SK-N-SH (cell line): ENCODE results near the gene TMEM176B. TPM values are rescaled to one million over a fixed set of nuclear protein-coding genes. Genes with fewer than 3 reads are reported as not detected.

Experiments
- CTCF ChIA-PET: fragments of 300-600, 350-600 bp; formaldehyde crosslinking; extraction: SDS; loops from one replicate; lab custom pipeline; 2021; lab: Yijun Ruan, JAX
- POLR2A ChIA-PET: fragments of 350-600 bp; sonication (Branson Sonifier 250); formaldehyde crosslinking; extraction: SDS; loops from one replicate; lab custom pipeline; 2020; ENCODE audit warnings: antibody characterized with exemption, inconsistent platforms; lab: Yijun Ruan, JAX
- DNase-seq: peaks from one replicate; pipeline ENCODE4 v3.0.0; 2012
- H2AFZ ChIP-seq: fragments of 200-600 bp; sonication (generic); 2 replicates; pipeline ENCODE4 v1.8.1; 2016; ENCODE audit warnings: antibody characterized with exemption, mild to moderate bottlenecking, low read depth
- H3F3A ChIP-seq: fragments of 200-600 bp; sonication (generic); replicated peaks from 2 replicates; pipeline ENCODE3; 2016; ENCODE audit warnings: antibody characterized with exemption, mild to moderate bottlenecking; ENCODE audit not compliant: insufficient read depth
- H3K27ac ChIP-seq, 2 experiments: fragments of 200-500 bp in 1 of 2; fragments of 200-600 bp in 1 of 2; sonication (Bioruptor generic) in 1 of 2; sonication (generic), shearing (Covaris generic) in 1 of 2; 2 replicates each; pipeline versions ENCODE4 v1.5.1 to v1.6.1; 2014 to 2016; ENCODE audit warnings: low read depth in 2 of 2, inconsistent platforms in 1 of 2, low read length in 1 of 2, mild to moderate bottlenecking in 1 of 2, mixed read lengths in 1 of 2
- H3K27me3 ChIP-seq: fragments of 200-600 bp; sonication (generic), shearing (Covaris generic); 2 replicates; pipeline ENCODE4 v1.6.1; 2016; ENCODE audit warnings: mixed run types; ENCODE audit not compliant: insufficient read depth
- H3K36me3 ChIP-seq, 2 experiments: fragments of 200-500 bp in 1 of 2; fragments of 200-600 bp in 1 of 2; sonication (Bioruptor generic) in 1 of 2; sonication (generic) in 1 of 2; replicated peaks in 1 of 2; 2 replicates each; pipeline versions ENCODE3 to v1.5.1; 2014 to 2016; ENCODE audit warnings: low read length in 1 of 2, mild to moderate bottlenecking in 1 of 2; ENCODE audit not compliant: insufficient read depth in 2 of 2, control insufficient read depth in 1 of 2
- H3K4me1 ChIP-seq, 2 experiments: fragments of 200-500 bp in 1 of 2; fragments of 200-600 bp in 1 of 2; sonication (Bioruptor generic) in 1 of 2; sonication (generic), shearing (Covaris generic) in 1 of 2; 2 replicates each; pipeline versions ENCODE4 v1.5.1 to v1.6.1; 2014 to 2016; ENCODE audit warnings: low read depth in 1 of 2, low read length in 1 of 2, mixed run types in 1 of 2; ENCODE audit not compliant: insufficient read depth in 2 of 2, control insufficient read depth in 1 of 2
- H3K4me2 ChIP-seq: fragments of 200-600 bp; sonication (generic), shearing (Covaris generic); 2 replicates; pipeline ENCODE4 v1.6.1; 2017; ENCODE audit warnings: mixed run types
- H3K4me3 ChIP-seq, 2 experiments: fragments of 200-500 bp in 1 of 2; fragments of 200-600 bp in 1 of 2; sonication (Bioruptor generic) in 1 of 2; sonication (generic), shearing (Covaris generic) in 1 of 2; 2 replicates each; pipeline versions ENCODE4 v1.5.1 to v1.8.1; 2014 to 2016; ENCODE audit warnings: low read depth in 2 of 2, inconsistent platforms in 1 of 2, low read length in 1 of 2, mild to moderate bottlenecking in 1 of 2, mixed read lengths in 1 of 2, moderate library complexity in 1 of 2
- H3K79me2 ChIP-seq: fragments of 200-600 bp; sonication (generic); 2 replicates; pipeline ENCODE4 v1.8.1; 2017; ENCODE audit warnings: mild to moderate bottlenecking; ENCODE audit not compliant: insufficient read depth
- H3K9ac ChIP-seq: fragments of 200-600 bp; sonication (generic); 2 replicates; pipeline ENCODE4 v1.6.1; 2017; ENCODE audit warnings: mixed run types
- H3K9me2 ChIP-seq: fragments of 200-600 bp; sonication (generic); 2 replicates; pipeline ENCODE4 v1.6.1; 2017; ENCODE audit warnings: mixed run types
- H3K9me3 ChIP-seq: fragments of 200-600 bp; sonication (generic); 2 replicates; pipeline ENCODE4 v1.6.1; 2017; ENCODE audit warnings: mixed run types, mild to moderate bottlenecking, moderate library complexity
- H4K20me1 ChIP-seq: fragments of 200-600 bp; sonication (generic); 2 replicates; pipeline ENCODE4 v1.6.1; 2017; ENCODE audit warnings: mild to moderate bottlenecking, mixed run types; ENCODE audit not compliant: insufficient read depth
- CTCF ChIP-seq: fragments of 200-600 bp; sonication (generic); IDR thresholded peaks from 2 replicates; pipeline ENCODE4 v1.6.1; 2017; ENCODE audit warnings: antibody characterized with exemption, mild to moderate bottlenecking, moderate library complexity
- FOXM1 ChIP-seq: IDR thresholded peaks from 2 replicates; pipeline ENCODE4 v1.4.0; 2012; ENCODE audit warnings: low read depth, mild to moderate bottlenecking
- GABPA ChIP-seq: IDR thresholded peaks from 2 replicates; pipeline ENCODE4 v1.4.0; 2012; ENCODE audit warnings: low read depth, mild to moderate bottlenecking
- GATA2 ChIP-seq: sonication (generic); formaldehyde crosslinking; IDR thresholded peaks from 2 replicates; pipeline ENCODE4 v1.5.0; 2020; ENCODE audit warnings: mild to moderate bottlenecking, missing genetic modification reagents
- MXI1 ChIP-seq: IDR thresholded peaks from 2 replicates; pipeline ENCODE4 v1.6.1; 2012; ENCODE audit warnings: mild to moderate bottlenecking, low read depth, low read length, improper control_type of control experiment
- RAD21 ChIP-seq: IDR thresholded peaks from 2 replicates; pipeline ENCODE4 v1.6.1; 2012; ENCODE audit warnings: mild to moderate bottlenecking, low read length
- REST ChIP-seq: IDR thresholded peaks from 2 replicates; pipeline ENCODE4 v1.6.1; 2012; ENCODE audit warnings: mild to moderate bottlenecking, low read depth, low read length, moderate library complexity
- RFX5 ChIP-seq: IDR thresholded peaks from 2 replicates; pipeline ENCODE4 v1.6.1; 2012; ENCODE audit warnings: mild to moderate bottlenecking, improper control_type of control experiment, low read length
- RXRA ChIP-seq: IDR thresholded peaks from 2 replicates; pipeline ENCODE4 v1.4.0; 2012; ENCODE audit warnings: low read depth, mild to moderate bottlenecking, borderline replicate concordance
- SIN3A ChIP-seq: IDR thresholded peaks from 2 replicates; pipeline ENCODE4 v1.6.1; 2012; ENCODE audit warnings: low read depth, mild to moderate bottlenecking, low read length, moderate library complexity, borderline replicate concordance
- ZBTB33 ChIP-seq: IDR thresholded peaks from 2 replicates; pipeline ENCODE4 v1.4.0; 2012; ENCODE audit warnings: low read depth, borderline replicate concordance
- WGBS: methylation state at CpG from one replicate; pipeline ENCODE4 v1.1.6; 2017; ENCODE audit warnings: low lambda C conversion rate; 5-methylcytosine and 5-hydroxymethylcytosine counted together
- polyA plus RNA-seq, 3 experiments: library from polyadenylated mRNA; depleted of rRNA; stranded (reverse); fragments of >200 nt; gene quantifications; 2 replicates each; pipeline ENCODE4 v1.2.3, GENCODE V29; 2012

Gene TMEM176B
- polyA plus RNA-seq, 1 of the 3 experiments (the other 2 are of a cell fraction): not detected

- TF ChIP-seq REST (no peak), FOXM1 (no peak), GATA2 (CRISPR knock-in tag) (no peak), RFX5 (no peak), RXRA (no peak), SIN3A (no peak), CTCF (no peak), RAD21 (no peak)
Measured at GRCh38 chr7:150784954-150785353, 15.2 kb downstream of the TMEM176B start (continued).

GRCh38 chr7:150784120-150784736 is 15.9 kb downstream of the TMEM176B start:
- Histone ChIP-seq H3K4me3 (no peak overlapping the region), H3K36me3 (no peaks in the 10 kb centered on the region), H3K9ac (no peak overlapping the region), H3K4me1 (peaks cover 19 to 45% of the 10 kb centered on the region in 2 experiments; a peak in 3 of 4 replicates), H3K4me2 (no peak overlapping the region), H3K9me3 (no peaks in the 10 kb centered on the region), H3F3A (no peaks in the 10 kb centered on the region), H2AFZ (no peak overlapping the region), H3K27ac (peak overlapping the region in 1 of 2 experiments; percentile 36; a peak in 2 of 4 replicates), H3K9me2 (no peaks in the 10 kb centered on the region), H3K79me2 (no peaks in the 10 kb centered on the region), H3K27me3 (no peaks in the 10 kb centered on the region), H4K20me1 (no peaks in the 10 kb centered on the region)
- no peak for DNase-seq
- 66% methylated on average over 9 of the region's 9 CpGs for WGBS
- ChIA-PET CTCF (interaction anchor here (0.8 to 12.3 kb wide), 9 partner anchors 93 to 335 kb away, joined by 3 to 136 read pairs (median 10); no protein-coding TSS in a partner anchor), POLR2A (interaction anchor here (0.6 kb wide), 1 partner anchor 12 kb away, joined by 5 read pairs; no protein-coding TSS in a partner anchor)
- TF ChIP-seq ZBTB33: no peak
- no peak for TF ChIP-seq GATA2 (CRISPR knock-in tag)
- no peak for TF ChIP-seq CTCF
- no peak for TF ChIP-seq GABPA
- TF ChIP-seq MXI1: no peak
